OCI-M2 (cell line): ENCODE data around the gene HRH3.

ENCODE experiments used
- DNase-seq: peaks from one replicate; lab custom pipeline; 2025; ENCODE audit not compliant: unreplicated experiment; lab: John Stamatoyannopoulos, UW

Gene HRH3

GRCh38 chr20:62230696-62231095, 10.6 kb upstream of the HRH3 start:
- DNase-seq: no peak

- no peak for DNase-seq
These were observed 10.2 kb upstream of the HRH3 start for GRCh38 chr20:62230276-62230675.

- DNase-seq: no peak
These were observed 9.6 kb upstream of the HRH3 start for GRCh38 chr20:62229667-62230066.

- no peak for DNase-seq
These were observed 9.0 kb upstream of the HRH3 start for GRCh38 chr20:62228982-62229545.

GRCh38 chr20:62227977-62228958, 8.2 kb upstream of the HRH3 start:
- DNase-seq: no peak

GRCh38 chr20:62227591-62227976, 7.5 kb upstream of the HRH3 start:
- DNase-seq: no peak

GRCh38 chr20:62226707-62227590, 6.9 kb upstream of the HRH3 start:
- no peak for DNase-seq

GRCh38 chr20:62225820-62226635, 6.0 kb upstream of the HRH3 start:
- DNase-seq: no peak

- DNase-seq: no peak
These were observed 4.9 kb upstream of the HRH3 start for GRCh38 chr20:62225026-62225425.

GRCh38 chr20:62224113-62224855, 4.2 kb upstream of the HRH3 start:
- DNase-seq: no peak

- no peak for DNase-seq
These were observed 3.5 kb upstream of the HRH3 start for GRCh38 chr20:62223571-62223970.

- no peak for DNase-seq
These were observed 2.9 kb upstream of the HRH3 start for GRCh38 chr20:62222972-62223371.

GRCh38 chr20:62222266-62222850, 2.3 kb upstream of the HRH3 start:
- DNase-seq: no peak

- no peak for DNase-seq
These were observed 839 bp upstream of the HRH3 start for GRCh38 chr20:62220666-62221568.

GRCh38 chr20:62219101-62219991, 732 bp downstream of the HRH3 start:
- DNase-seq: no peak

GRCh38 chr20:62217913-62218773, 1.9 kb downstream of the HRH3 start:
- no peak for DNase-seq
